ENCODE measurements around the gene FCGR1A.
"Not testable (repeated sequence)": the region's sequence is repeated elsewhere in the genome, so short reads cannot be mapped to it uniquely, and the experiment has no call there.

Gene FCGR1A

GRCh38 chr1:149810697-149811405 lies 28.4 kb downstream of the FCGR1A start:
- H2AFZ ChIP-seq (ENCODE audit: low read depth, low read length, severe bottlenecking); H3K36me3 ChIP-seq (ENCODE audit: low read length); H3K4me3 ChIP-seq (ENCODE audit: insufficient read depth, low read length, poor library complexity, severe bottlenecking); H3K9me2 ChIP-seq (replicated peaks; ENCODE audit: insufficient read depth, low read length); H3K9me3 ChIP-seq (ENCODE audit: insufficient read depth, low read length); H3K79me2 ChIP-seq (ENCODE audit: insufficient read depth, low read length); H3K27me3 ChIP-seq (ENCODE audit: low read length); H4K20me1 ChIP-seq (ENCODE audit: low read depth, low read length): not testable (repeated sequence)
- Histone ChIP-seq H3K9ac (ENCODE audit: low read length) (peak overlapping the region; percentile 28; the same call in 1 of the 2 replicates), H3K27ac (ENCODE audit: low read depth, low read length) (peak overlapping the region; percentile 74), H3F3A (ENCODE audit: insufficient read depth) (peaks cover 16% of the 10 kb centered on the region), H3K4me2 (ENCODE audit: low read depth, low read length, poor library complexity, severe bottlenecking) (peak overlapping the region; percentile 53)

- not testable (repeated sequence) for H4K20me1 ChIP-seq (ENCODE audit: low read depth, low read length); H3K9me3 ChIP-seq (ENCODE audit: insufficient read depth, low read length); H3K9me2 ChIP-seq (replicated peaks; ENCODE audit: insufficient read depth, low read length); H2AFZ ChIP-seq (ENCODE audit: low read depth, low read length, severe bottlenecking); H3K36me3 ChIP-seq (ENCODE audit: low read length); H3K27me3 ChIP-seq (ENCODE audit: low read length); H3K79me2 ChIP-seq (ENCODE audit: insufficient read depth, low read length)
- Histone ChIP-seq H3K9ac (ENCODE audit: low read length) (peak overlapping the region; percentile 28; the same call in 1 of the 2 replicates), H3K4me3 (ENCODE audit: insufficient read depth, low read length, poor library complexity, severe bottlenecking) (peak overlapping the region; percentile 50), H3F3A (ENCODE audit: insufficient read depth) (peaks cover 16% of the 10 kb centered on the region), H3K4me2 (ENCODE audit: low read depth, low read length, poor library complexity, severe bottlenecking) (peak overlapping the region; percentile 53), H3K27ac (ENCODE audit: low read depth, low read length) (peak overlapping the region; percentile 74)
Measured at GRCh38 chr1:149811514-149811889, 29.0 kb downstream of the FCGR1A start.

GRCh38 chr1:149811890-149812829 lies 29.7 kb downstream of the FCGR1A start:
- Histone ChIP-seq H3K27ac (ENCODE audit: low read depth, low read length) (peak overlapping the region; percentile 91), H3F3A (ENCODE audit: insufficient read depth) (peaks cover 16% of the 10 kb centered on the region), H3K9ac (ENCODE audit: low read length) (peak overlapping the region; percentile 71), H3K4me2 (ENCODE audit: low read depth, low read length, poor library complexity, severe bottlenecking) (peak overlapping the region; percentile 53)
- H3K36me3 ChIP-seq (ENCODE audit: low read length); H2AFZ ChIP-seq (ENCODE audit: low read depth, low read length, severe bottlenecking); H4K20me1 ChIP-seq (ENCODE audit: low read depth, low read length); H3K27me3 ChIP-seq (ENCODE audit: low read length); H3K9me2 ChIP-seq (replicated peaks; ENCODE audit: insufficient read depth, low read length); H3K4me3 ChIP-seq (ENCODE audit: insufficient read depth, low read length, poor library complexity, severe bottlenecking); H3K79me2 ChIP-seq (ENCODE audit: insufficient read depth, low read length); H3K9me3 ChIP-seq (ENCODE audit: insufficient read depth, low read length): not testable (repeated sequence)

- H3F3A ChIP-seq (ENCODE audit: insufficient read depth) = peaks cover 16% of the 10 kb centered on the region
- not testable (repeated sequence) for H4K20me1 ChIP-seq (ENCODE audit: low read depth, low read length); H3K27me3 ChIP-seq (ENCODE audit: low read length); H3K9me2 ChIP-seq (replicated peaks; ENCODE audit: insufficient read depth, low read length); H2AFZ ChIP-seq (ENCODE audit: low read depth, low read length, severe bottlenecking); H3K79me2 ChIP-seq (ENCODE audit: insufficient read depth, low read length); H3K36me3 ChIP-seq (ENCODE audit: low read length); H3K9me3 ChIP-seq (ENCODE audit: insufficient read depth, low read length)
- H3K4me2 ChIP-seq (ENCODE audit: low read depth, low read length, poor library complexity, severe bottlenecking) = peak overlapping the region; percentile 51
- peak overlapping the region; percentile 71 for H3K9ac ChIP-seq (ENCODE audit: low read length)
- H3K27ac ChIP-seq (ENCODE audit: low read depth, low read length) = peak overlapping the region; percentile 91
- peak overlapping the region; percentile 43 for H3K4me3 ChIP-seq (ENCODE audit: insufficient read depth, low read length, poor library complexity, severe bottlenecking)
Measured at GRCh38 chr1:149812893-149813801, 30.7 kb downstream of the FCGR1A start.

GRCh38 chr1:149820387-149820786 lies 37.9 kb downstream of the FCGR1A start:
- H3K4me2 ChIP-seq (ENCODE audit: low read depth, low read length, poor library complexity, severe bottlenecking); H3K79me2 ChIP-seq (ENCODE audit: insufficient read depth, low read length); H2AFZ ChIP-seq (ENCODE audit: low read depth, low read length, severe bottlenecking); H3K27ac ChIP-seq (ENCODE audit: low read depth, low read length); H3K9me2 ChIP-seq (replicated peaks; ENCODE audit: insufficient read depth, low read length); H3K27me3 ChIP-seq (ENCODE audit: low read length); H3K36me3 ChIP-seq (ENCODE audit: low read length); H3K4me3 ChIP-seq (ENCODE audit: insufficient read depth, low read length, poor library complexity, severe bottlenecking); H3K9me3 ChIP-seq (ENCODE audit: insufficient read depth, low read length); H3F3A ChIP-seq (ENCODE audit: insufficient read depth); H4K20me1 ChIP-seq (ENCODE audit: low read depth, low read length); H3K9ac ChIP-seq (ENCODE audit: low read length): not testable (repeated sequence)

GRCh38 chr1:149826555-149826954 lies 44.1 kb downstream of the FCGR1A start:
- not testable (repeated sequence) for H3K27me3 ChIP-seq (ENCODE audit: low read length); H3K79me2 ChIP-seq (ENCODE audit: insufficient read depth, low read length); H3K9me3 ChIP-seq (ENCODE audit: insufficient read depth, low read length); H2AFZ ChIP-seq (ENCODE audit: low read depth, low read length, severe bottlenecking); H4K20me1 ChIP-seq (ENCODE audit: low read depth, low read length); H3F3A ChIP-seq (ENCODE audit: insufficient read depth); H3K36me3 ChIP-seq (ENCODE audit: low read length); H3K4me3 ChIP-seq (ENCODE audit: insufficient read depth, low read length, poor library complexity, severe bottlenecking); H3K9me2 ChIP-seq (replicated peaks; ENCODE audit: insufficient read depth, low read length); H3K4me2 ChIP-seq (ENCODE audit: low read depth, low read length, poor library complexity, severe bottlenecking); H3K9ac ChIP-seq (ENCODE audit: low read length); H3K27ac ChIP-seq (ENCODE audit: low read depth, low read length)

- not testable (repeated sequence) for H4K20me1 ChIP-seq (ENCODE audit: low read depth, low read length); H3K27me3 ChIP-seq (ENCODE audit: low read length); H3K36me3 ChIP-seq (ENCODE audit: low read length); H3K4me3 ChIP-seq (ENCODE audit: insufficient read depth, low read length, poor library complexity, severe bottlenecking); H3K27ac ChIP-seq (ENCODE audit: low read depth, low read length); H3K79me2 ChIP-seq (ENCODE audit: insufficient read depth, low read length); H3K9me3 ChIP-seq (ENCODE audit: insufficient read depth, low read length); H3F3A ChIP-seq (ENCODE audit: insufficient read depth); H3K9ac ChIP-seq (ENCODE audit: low read length); H3K9me2 ChIP-seq (replicated peaks; ENCODE audit: insufficient read depth, low read length); H2AFZ ChIP-seq (ENCODE audit: low read depth, low read length, severe bottlenecking); H3K4me2 ChIP-seq (ENCODE audit: low read depth, low read length, poor library complexity, severe bottlenecking)
Measured at GRCh38 chr1:149831764-149832315, 49.3 kb downstream of the FCGR1A start.

All from SU-DHL-6 (cell line).